NCI-H510A treated with DMSO at 0.1 percent for 48 hours (cell line): ENCODE measurements around the gene NAP1L1.

Source experiments
- DNase-seq: peaks from one replicate; lab custom pipeline; 2025; lab: John Stamatoyannopoulos, UW

The NAP1L1 gene, protein sequence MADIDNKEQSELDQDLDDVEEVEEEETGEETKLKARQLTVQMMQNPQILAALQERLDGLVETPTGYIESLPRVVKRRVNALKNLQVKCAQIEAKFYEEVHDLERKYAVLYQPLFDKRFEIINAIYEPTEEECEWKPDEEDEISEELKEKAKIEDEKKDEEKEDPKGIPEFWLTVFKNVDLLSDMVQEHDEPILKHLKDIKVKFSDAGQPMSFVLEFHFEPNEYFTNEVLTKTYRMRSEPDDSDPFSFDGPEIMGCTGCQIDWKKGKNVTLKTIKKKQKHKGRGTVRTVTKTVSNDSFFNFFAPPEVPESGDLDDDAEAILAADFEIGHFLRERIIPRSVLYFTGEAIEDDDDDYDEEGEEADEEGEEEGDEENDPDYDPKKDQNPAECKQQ

GRCh38 chr12:76083904-76084862 is at the start of gene NAP1L1:
NAP1L1 (minus strand) TSS chr12:76084685; CDS start chr12:76074219, 10,466 bp downstream.
- peak; percentile 98 for DNase-seq

GRCh38 chr12:76127588-76127987 is 43.1 kb upstream of the NAP1L1 start:
- no peak for DNase-seq

DNA sequence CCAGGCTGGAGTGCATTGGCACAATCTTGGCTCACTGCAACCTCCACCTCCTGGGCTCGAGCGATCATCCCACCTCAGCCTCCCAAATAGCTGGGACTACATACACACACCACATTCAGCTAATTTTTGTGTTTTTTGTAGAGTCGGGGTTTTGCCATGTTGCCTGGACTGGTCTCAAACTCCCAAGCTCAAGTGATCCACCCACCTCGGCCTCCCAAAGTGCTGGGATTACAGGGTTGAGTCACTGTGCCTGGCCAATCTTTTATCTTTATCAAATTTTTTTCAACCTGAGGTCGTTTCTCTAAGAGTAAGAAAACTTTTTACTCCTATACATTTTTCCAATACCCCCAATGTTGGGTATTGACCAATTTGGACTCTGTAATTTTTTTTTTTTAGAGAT is 40.0 kb upstream of the NAP1L1 start:
- DNase-seq, result no peak

DNA sequence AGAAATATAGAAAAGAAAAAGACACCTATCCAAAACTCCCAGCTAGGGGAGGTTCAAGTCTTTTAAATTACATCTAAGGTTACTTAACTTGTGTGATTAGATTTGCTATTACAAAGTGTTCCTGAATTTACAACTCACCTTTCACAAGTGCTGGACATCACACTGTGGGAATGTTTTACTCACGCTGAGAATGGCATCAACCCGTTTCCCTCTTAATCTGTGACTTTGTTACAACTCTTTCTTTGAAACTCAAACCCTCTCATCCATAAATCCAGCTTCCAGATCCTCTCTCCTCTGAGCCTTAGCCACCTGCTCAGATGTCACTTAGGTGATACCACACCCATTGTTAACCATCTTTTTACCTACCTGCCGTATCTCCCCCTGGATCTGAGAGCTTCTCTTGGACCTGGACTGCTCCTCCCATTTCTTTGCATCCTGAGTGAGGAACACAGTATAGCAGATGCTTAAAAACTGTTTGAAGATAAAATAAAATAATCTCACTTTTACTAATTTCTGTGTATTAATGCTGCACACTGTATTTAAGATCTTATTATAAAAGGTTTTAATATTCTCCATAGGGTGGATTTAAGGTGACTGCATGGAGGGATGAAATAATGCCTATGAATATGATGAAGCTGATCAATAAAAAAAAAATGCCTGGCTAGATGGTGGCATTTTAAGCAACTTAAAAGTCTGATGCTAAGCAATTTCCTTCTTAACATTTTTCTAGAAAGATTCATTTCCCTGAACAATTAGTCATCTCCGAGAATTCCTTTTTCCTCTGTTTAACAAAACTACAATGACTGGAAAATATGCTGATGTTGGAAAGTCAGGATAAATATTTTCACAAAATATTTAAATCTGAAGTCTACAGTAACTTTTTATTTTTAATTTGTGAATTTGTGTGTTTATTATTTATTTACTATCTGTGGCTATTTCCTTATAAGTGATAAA is 39.1 kb upstream of the NAP1L1 start:
- no peak for DNase-seq

DNA sequence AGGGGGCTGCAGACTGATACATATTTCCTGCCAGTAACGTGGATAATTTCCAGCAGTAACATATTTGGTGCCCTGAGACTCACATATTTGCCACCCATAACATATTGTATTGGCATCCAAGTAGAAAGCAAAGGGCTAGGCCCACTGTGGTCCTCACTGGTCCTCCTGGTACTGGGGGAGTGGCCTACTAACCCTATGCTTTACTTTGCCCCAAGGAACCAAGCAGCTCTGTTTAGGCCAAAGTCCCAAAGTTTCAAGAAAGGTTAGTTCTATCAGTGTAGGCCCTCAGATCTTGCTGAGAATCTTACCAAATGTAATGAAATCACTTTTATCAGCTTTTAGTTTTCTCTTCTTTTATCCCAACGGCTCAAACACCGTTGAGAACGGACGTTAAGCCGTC is 35.4 kb upstream of the NAP1L1 start:
- DNase-seq, result no peak

GRCh38 chr12:76117751-76118150 is 33.3 kb upstream of the NAP1L1 start:
- no peak for DNase-seq

GRCh38 chr12:76117067-76117691 is 32.7 kb upstream of the NAP1L1 start:
- no peak for DNase-seq

DNA sequence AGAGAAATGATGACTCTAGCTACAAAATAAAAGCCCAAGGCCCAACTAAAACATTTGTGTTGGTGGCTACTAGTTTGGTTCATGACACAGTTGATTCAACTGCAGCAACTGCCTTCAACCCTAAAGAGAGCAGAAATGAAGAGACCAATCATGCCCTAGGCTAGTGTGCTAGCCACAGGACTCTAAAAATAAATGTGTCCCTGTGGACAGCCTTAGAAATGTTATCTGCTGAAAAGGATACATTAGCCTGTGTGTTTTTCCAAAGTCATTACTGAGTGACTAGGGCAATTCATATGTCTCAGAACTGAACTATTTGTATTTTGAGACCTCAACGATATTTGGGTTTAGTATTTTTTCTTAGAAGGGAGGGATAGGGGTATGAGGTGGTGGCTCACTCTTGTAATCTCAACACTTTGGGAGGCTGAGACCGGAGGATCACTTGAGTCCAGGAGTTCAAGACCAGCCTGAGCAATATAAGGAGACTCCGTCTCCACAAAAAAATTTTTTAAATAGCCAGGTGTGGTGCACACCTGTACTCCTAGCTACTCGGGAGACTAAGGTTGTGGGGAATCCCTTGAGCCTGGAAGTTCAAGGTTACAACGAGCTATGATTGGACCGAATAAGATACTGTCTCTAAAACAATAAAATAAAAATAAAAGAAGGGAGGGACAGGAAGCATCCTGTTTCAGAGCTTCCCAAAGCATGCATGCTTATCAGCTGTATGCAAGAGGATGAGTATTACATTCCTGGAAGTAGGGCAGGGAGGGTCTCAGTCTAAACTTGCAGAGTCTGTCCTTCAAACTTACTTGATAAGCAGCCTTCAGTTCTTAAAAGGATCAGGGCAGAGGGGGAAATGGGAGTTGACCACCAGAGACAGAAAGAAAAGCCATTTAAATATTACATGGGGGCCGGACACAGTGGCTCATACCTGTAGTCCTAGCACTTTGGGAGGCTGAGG is 29.6 kb upstream of the NAP1L1 start:
- DNase-seq, result no peak

- DNase-seq, result no peak
These were observed 26.8 kb upstream of the NAP1L1 start for GRCh38 chr12:76111209-76111749.

DNA sequence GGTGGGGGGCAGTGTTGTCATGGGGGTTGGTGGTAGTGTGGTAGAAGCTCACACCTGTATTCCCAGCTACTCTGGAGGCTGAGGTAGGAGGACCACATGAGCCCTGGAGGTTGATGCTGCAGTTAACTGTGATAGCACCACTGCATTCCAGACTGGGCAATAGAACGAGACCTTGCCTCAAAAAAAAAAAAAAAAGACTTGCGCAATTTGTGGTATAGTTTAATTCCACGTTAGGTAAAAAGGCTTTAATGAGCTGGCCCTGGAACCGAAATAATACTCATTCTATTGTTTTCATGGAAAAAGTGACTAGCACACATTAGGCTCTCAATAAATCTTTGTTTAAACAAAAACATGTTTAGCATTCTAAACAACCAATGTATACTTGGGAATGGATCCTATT is 25.4 kb upstream of the NAP1L1 start:
- no peak for DNase-seq

DNA sequence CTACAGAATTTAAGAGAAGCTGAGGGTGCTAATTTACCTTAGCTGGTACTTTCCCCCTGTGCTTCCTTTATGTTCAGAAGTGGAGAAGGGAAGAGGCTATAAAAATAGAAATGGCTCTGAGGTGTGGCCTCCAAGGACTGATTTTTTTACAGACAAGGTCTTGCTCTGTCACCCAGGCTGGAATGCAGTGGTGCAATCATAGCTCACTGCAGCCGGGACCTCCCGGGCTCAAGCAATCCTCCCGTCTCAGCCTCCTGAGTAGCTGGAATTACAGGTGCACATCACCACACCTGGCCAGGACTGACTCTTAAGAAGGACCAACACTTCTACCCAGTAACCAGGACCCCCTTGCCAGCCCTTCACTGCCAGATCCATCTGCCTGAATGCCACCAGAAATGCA is 23.9 kb upstream of the NAP1L1 start:
- no peak for DNase-seq

DNA sequence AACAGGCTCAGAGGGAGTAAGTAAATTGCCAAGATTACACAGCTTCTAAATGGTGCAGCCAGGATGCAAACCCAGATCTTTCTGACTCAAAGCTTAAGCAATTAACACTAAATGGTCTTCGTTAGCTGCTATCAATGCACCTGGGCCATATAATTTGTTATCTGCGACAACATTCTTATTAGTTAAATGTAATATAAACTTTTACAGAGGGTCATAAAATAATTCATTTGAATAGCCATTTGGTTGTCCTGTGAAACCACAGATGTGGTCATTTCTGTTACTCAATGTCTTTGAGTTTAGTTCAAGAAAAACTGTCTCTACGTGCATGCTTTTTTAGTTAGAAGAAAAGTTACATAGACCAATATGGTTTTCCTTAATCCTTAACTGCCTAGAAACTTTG is 22.1 kb upstream of the NAP1L1 start:
- DNase-seq, result no peak

DNA sequence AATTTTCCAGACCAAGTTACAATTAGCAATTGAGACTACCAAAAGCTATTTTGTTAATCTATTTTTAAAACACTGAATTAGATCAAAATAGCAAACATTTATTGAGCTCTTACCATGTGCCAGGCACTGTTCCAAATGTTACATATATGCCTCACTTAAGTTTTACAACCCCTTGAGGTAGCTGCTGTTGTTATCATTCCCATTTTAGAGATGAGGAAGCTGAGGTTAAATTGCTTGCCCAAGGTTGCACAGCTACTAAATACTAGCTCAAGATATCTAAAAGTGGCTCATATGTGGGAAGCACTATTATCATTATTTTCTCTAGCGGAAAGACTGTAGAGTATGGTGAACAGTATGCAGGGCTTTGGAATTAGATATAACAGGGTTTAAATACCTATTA is 19.5 kb upstream of the NAP1L1 start:
- no peak for DNase-seq

DNA sequence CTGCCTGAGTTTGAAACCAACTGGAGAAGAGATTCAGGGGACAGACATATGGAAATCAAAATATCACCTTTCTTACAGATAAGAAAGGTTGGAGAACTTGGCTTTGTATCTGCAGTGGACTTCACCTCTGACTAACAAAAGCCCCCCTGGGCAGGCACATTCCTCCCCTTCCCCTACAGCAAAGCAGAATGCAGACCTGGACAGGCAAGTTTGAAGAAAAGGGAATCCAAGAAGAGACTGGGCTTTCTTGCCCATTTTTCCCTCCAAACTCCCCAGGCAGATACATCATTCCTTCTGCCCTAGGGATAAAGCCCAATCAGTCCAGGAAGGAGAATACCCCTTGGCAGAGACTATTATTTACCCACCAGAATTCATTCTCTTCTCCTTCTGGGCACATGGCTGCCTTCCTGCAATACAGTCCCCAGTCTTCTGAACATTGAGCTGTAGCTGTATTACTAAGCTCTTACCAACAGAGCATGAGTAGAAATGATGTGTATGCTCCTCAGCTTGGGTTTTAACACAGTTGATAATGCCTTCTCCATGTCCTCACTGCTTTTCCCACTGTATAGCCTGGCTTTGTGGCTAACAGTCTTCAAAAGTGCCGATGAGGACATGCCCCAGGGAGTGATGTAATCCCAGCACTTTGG is 17.4 kb upstream of the NAP1L1 start:
- no peak for DNase-seq

DNA sequence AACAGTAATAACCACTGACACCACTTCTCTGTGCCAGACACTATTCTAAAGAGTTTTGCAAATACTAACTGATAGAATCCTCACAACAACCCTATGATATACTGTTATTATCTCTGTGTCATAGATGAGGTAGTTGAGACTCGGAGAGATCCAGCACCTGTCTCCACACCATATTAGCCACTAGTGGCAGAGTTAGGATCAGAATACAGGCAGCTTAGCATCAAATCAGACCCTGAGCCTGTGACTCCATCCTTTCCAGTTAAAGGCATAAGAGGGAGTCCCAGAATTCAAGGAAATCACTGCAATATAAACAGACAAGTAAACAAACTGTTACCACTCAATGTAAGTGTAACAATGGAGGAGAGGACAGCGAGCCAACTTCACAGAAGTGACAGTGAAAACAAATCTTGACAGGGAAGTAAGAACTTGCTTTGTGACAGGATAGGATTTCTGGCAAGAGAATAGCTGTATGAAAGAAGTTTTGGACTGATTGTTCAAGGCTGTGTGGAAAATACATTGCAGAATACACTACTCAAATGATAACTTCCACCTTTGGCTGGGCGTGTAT is 11.7 kb upstream of the NAP1L1 start:
- no peak for DNase-seq

DNA sequence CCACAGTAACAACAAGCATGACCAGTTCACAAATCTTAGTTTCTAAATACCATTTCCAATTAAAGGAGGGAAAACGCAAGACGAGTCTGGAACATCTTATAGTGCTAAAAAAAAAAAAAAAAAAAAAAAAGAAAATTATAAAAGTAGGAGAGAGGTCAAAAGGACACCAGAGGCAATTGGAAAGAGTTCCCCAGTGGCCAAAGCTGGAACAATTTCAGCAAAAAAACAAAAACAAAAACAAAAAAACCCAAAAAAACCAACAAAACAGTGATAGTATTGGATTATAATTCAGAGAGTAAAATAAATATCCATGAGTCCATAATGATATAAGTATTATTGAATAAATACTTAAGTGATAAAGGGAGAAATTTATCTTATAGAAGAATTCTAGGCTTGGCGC is 10.3 kb upstream of the NAP1L1 start:
- no peak for DNase-seq

DNA sequence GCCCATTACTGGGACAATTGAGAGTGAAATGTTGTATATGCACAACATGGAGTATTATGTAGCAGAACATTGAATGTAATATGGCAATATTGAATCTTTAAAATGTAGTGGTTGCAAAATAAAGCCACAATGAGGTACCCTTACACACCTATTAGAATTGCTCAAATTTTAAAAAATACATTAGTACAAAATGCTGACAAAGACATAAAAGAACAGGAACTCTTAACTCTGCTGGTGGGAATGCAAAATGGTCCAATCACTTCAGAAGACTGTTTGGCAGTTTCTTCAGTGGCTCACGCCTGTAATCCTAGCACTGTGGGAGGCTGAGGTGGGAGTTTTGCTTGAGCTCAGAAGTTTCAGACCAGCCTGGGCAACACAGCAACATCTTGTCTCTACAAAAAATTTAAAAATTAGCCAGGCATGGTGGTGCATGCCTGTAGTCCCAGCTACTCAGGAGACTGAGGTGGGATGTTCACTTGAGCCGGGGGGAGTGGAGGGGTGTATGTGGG is 6.8 kb upstream of the NAP1L1 start:
- no peak for DNase-seq

DNA sequence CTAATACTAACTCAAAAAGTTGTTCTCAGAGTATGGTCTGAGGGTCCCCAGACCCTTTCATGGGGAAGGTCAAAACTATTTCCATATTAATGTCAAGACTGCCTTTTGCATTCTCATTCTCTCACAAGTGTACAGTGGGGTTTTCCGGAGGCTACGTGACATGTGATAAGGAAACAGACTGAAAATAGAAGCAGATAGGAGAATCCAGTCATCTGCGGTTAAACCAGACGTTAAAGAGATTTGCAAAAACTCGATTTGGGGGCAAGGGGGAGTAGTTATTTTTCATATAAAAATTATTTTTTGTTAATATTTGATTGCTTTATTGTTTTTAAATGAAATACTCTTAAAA is 1.0 kb upstream of the NAP1L1 start:
- DNase-seq, result peak; percentile 58
